ENCODE results near the gene XDH.

XDH gene

GRCh38 chr2:31331156-31331555 lies 83.4 kb downstream of the XDH start:
- no peak for DNase-seq (ENCODE audit: low read depth, low spot score)

- no peak for DNase-seq (ENCODE audit: low read depth, low spot score)
These were observed 85.4 kb downstream of the XDH start for GRCh38 chr2:31329081-31329625.

GRCh38 chr2:31328026-31328425 lies 86.5 kb downstream of the XDH start:
- no peak for DNase-seq (ENCODE audit: low read depth, low spot score)

- DNase-seq (ENCODE audit: low read depth, low spot score): no peak
These were observed 87.0 kb downstream of the XDH start for GRCh38 chr2:31327505-31327904.

GRCh38 chr2:31324016-31324633 lies 90.4 kb downstream of the XDH start:
- DNase-seq (ENCODE audit: low read depth, low spot score): no peak

GRCh38 chr2:31322371-31322770 lies 92.2 kb downstream of the XDH start:
- no peak for DNase-seq (ENCODE audit: low read depth, low spot score)

- no peak for DNase-seq (ENCODE audit: low read depth, low spot score)
These were observed 95.0 kb downstream of the XDH start for GRCh38 chr2:31319406-31320175.

- no peak for DNase-seq (ENCODE audit: low read depth, low spot score)
These were observed 95.9 kb downstream of the XDH start for GRCh38 chr2:31318361-31319336.

- DNase-seq (ENCODE audit: low read depth, low spot score): no peak
These were observed 97.1 kb downstream of the XDH start for GRCh38 chr2:31317396-31317795.

GRCh38 chr2:31314761-31315160 lies 99.8 kb downstream of the XDH start:
- no peak for DNase-seq (ENCODE audit: low read depth, low spot score)

- no peak for DNase-seq (ENCODE audit: low read depth, low spot score)
These were observed 101.6 kb downstream of the XDH start for GRCh38 chr2:31312898-31313297.

GRCh38 chr2:31304816-31305215 lies 109.7 kb downstream of the XDH start:
- DNase-seq (ENCODE audit: low read depth, low spot score): no peak

- no peak for DNase-seq (ENCODE audit: low read depth, low spot score)
These were observed 111.5 kb downstream of the XDH start for GRCh38 chr2:31302940-31303563.

GRCh38 chr2:31300309-31300708 lies 114.2 kb downstream of the XDH start:
- no peak for DNase-seq (ENCODE audit: low read depth, low spot score)

- DNase-seq (ENCODE audit: low read depth, low spot score): no peak
These were observed 115.0 kb downstream of the XDH start for GRCh38 chr2:31299547-31299946.

GRCh38 chr2:31297751-31298150 lies 116.8 kb downstream of the XDH start:
- no peak for DNase-seq (ENCODE audit: low read depth, low spot score)

GRCh38 chr2:31296641-31297287 lies 117.8 kb downstream of the XDH start:
- DNase-seq (ENCODE audit: low read depth, low spot score): no peak

GRCh38 chr2:31294196-31294595 lies 120.3 kb downstream of the XDH start:
- DNase-seq (ENCODE audit: low read depth, low spot score): no peak

- DNase-seq (ENCODE audit: low read depth, low spot score): no peak
These were observed 126.9 kb downstream of the XDH start for GRCh38 chr2:31287654-31288053.

- DNase-seq (ENCODE audit: low read depth, low spot score): no peak
These were observed 127.5 kb downstream of the XDH start for GRCh38 chr2:31286961-31287550.

- no peak for DNase-seq (ENCODE audit: low read depth, low spot score)
These were observed 128.3 kb downstream of the XDH start for GRCh38 chr2:31286230-31286629.

All from activated CD4-positive, CD25-positive, alpha-beta regulatory T cell treated with anti-CD3 and anti-CD28 coated beads, Interleukin-2, amount 50 U/mL, for 16 hours (primary cell).